ENCODE data around the gene TMEM272.

TMEM272 gene

DNA sequence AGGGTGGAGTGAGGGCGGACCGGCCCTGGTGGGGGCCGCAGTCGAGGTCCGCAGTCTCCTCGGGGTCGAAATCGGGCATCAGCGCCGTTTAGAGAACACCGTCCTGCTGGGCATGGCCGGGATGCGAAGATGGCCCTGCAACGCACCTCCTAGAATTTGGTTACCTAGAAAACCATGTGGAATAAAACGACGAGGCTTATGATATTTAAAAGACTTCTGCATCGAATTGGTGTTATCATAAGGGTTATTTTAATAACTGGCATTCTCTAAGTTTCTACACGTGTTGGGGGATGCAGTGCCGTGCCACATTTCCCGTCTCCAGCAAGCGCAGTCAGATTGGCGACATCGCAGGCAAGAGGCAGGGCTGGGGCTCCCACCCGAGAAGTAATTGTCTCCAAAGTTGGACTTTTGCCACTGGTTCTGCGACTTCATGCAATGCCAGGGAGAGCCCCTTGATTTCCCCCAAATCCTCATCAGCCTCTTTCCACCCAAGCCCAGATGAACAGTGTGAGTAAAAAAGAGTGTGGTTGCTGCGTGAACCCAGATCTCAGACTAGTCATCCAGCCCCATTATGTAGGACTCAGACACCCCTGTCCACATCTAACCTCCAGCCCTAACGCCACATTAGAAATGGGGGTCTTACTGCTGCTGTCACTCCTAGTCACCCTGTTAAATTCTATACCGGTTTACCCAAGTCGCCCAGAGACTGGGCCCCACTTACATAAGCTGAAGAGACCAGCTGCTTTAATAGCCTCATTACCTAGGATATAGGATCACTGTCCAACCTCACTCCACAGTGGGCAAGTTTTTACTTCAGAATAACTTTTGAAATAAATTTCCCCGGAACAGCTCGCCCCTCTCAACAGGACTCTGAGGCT, 40.4 kb downstream of the TMEM272 start:
- DNase-seq (ENCODE audit: low spot score), result no peak

DNA sequence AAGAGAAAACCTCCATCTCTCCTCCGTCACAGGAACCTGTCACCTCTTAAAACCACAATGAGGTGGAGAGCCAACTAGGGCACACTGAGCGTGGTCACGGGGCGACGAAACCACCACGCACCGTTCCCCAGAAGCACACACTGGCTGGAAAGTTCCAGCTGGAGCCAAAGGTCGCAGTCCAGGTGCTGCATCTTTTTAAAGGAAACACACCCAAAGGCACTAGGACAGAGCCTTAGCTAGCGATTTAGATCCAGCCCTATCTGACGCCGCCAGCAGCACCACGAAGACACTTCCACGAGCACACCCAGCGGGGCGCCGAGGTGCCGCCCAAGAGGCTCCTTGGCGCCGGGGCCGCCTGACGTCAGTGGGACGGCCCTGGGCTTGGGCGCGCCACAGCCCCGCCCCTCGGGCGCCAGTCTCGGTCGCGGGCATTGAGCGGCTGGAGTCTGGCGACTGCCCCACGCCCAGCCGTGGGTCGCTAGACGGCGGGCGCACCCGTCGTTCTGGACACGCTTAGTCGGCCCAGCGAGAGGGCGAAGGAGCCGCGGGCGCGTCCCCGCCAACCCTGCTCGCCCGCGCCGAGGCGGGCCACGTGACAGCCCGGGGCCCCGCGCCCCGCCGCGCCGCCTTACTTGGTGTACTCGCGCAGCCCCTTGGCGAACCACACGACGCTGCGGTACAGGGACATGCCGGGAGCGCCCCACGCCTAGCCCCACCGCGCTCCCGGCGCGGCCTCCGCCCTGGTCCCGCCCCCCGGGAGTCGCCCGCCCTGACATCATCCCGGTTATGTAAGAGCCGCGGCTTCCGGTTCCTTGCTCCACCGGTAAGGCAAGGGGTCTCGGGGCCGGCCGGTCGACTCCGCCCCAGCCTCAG, 41.3 kb downstream of the TMEM272 start, which contains the start of gene DHRS12:
Gene DHRS12, minus strand, starts transcription at position 742 of the 873 bp plus-strand sequence. CDS start 4,504 bp downstream, outside the sequence.
- DNase-seq (ENCODE audit: low spot score), result peak; percentile 73

DNA sequence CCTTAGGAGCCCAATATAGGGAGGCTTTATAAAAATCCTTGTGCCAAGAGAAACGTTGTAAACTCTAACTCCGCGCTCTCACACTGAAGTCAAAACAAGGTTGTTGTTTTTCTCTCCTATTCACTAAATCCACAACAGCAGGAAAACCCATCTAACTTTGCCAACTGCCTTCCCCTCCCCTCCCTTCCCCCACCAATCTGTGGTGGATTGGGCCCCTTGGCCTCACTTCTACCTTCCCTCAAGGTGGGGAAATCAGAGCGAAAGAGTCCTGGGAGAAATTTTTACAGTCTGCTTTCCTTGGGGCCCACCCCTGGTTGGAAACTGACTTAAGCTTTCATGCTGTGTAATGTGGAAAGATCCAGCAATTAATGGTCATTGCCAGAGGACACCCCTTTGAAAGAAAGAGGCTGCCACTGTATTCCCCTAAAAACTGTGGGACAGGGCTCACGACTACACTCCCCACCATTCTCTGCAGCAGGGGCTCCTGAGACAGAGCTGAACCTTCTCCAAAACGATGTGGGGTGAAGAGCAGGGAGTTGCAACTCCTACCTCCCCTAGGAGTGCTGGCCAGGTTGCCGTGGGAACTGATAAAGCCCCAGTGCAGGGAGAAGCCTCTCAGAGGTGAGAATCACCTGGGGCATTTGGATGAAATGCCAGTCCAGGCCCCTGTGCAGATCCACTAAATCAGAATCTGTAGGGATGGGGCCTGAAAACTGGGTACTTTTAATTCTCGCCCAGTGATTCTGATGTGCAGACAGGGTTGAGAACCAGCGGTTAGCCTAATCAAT, 42.2 kb downstream of the TMEM272 start:
- DNase-seq (ENCODE audit: low spot score), result no peak

DNA sequence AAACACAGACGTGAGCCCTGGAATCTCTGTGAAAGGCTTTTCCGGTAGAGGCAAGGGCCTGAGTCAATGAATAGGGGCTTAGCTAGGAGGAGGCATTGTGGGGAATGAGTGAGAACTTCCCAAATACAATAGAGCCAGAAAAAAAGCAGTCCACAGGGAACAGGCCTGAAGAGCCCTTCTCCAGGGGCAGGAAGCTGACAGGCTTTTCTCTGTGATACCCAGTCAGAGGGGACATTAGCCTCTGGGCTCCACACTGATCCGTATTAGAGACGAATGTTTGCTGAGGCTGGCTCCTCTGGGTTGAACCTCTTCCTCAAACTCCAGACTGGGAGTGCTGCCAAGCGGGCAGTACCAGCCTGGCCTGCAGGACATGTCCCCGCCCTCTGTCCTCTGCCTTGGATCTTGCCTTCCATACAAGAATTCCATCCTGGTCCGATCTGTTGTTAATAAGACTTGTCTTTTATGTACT, 43.3 kb downstream of the TMEM272 start:
- no peak for DNase-seq (ENCODE audit: low spot score)

DNA sequence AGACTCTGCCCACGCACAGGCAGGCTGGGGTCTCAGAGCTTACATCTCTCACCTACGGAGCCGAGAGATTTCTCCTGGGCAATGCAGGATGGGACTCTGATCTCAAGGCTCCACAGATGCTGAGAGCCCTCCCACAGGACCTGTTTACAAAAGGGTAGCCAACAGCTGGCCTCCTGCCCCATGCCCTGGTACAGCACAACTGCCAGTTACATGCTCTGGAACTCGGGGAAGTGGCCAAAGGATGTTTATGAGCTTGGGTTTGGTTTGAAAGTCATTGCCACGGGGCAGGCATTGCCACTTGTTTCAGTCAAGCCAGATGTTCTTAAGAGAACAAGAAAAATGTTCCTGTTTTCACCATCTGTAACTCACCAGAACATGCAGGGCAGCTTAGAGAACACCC, 44.5 kb downstream of the TMEM272 start:
- no peak for DNase-seq (ENCODE audit: low spot score)

DNA sequence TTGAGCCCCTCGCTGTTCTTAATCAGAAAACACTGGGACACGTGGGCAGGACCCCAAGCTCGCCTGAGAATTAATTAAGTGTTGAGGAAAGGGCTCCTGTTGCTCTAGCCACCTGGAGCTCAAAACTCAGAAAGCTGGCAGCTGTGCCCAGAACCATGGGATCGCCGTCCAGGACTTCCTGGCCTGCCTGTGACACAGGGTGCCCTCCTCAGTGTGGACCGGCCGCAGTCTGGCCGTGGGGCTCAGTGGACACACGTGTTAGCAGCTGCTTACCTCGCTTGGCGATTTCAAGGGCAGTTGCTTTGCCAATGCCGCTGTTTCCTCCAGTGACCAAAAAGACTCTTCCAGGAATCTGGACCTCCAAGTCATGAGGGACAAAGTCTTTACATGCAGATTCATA, 45.7 kb downstream of the TMEM272 start:
- no peak for DNase-seq (ENCODE audit: low spot score)

DNA sequence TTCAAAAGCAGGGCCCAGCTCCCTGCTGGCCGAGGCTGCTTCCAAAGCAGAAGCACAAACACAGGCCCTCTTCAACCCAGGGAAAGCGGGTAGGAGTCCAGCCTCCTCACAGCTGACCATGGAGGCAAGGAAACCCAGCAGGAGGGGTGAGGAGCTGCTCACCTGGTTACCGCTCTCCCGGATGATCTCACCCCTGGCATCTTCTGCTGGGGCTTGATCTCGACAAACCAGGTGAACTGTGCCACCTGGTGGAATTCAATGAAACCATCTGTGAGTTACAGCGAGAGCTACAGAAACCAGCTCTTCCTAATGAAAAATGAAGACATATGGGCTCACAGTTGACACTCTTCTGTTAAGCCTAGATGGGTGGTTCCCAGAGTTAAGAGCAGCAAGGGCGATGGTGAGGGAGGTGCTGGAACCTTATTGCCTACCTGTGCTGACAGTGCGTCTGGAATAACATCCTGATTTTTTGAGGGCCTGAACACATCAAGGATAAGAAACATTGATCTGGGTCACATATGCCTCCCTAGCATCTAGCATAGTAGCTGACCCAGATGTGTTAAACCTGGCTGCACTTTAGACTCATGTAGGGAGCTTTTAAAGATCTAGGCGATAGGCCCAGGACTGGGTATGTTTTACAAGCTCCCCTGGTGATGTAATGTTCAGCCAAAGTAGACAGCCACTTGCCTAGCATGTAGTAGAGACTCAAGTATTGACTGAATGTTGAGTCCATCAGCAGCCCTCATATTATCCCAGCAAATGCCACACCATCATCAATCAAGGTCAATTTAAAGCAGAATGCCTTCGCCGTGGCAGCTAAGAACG, 47.1 kb downstream of the TMEM272 start:
- DNase-seq (ENCODE audit: low spot score), result peak; percentile 54

DNA sequence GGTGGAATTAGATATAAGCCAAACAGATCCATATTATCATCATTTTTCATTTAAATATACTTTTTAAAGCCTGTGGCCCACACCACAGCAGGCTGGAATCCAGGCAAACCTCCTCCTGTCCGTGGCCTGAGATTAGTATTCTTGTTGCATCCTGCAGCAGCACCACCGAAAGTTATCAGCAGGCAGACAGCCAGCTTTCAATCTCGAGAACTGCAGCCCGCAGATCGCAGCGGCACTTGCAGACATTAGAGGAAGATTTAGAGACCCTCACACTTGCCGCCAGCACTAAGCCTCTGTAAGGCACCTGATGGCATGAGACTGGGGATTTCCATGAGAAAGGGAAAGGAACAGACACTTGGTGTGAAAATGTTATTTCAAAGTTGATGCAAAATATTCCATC, 48.4 kb downstream of the TMEM272 start:
- no peak for DNase-seq (ENCODE audit: low spot score)

DNA sequence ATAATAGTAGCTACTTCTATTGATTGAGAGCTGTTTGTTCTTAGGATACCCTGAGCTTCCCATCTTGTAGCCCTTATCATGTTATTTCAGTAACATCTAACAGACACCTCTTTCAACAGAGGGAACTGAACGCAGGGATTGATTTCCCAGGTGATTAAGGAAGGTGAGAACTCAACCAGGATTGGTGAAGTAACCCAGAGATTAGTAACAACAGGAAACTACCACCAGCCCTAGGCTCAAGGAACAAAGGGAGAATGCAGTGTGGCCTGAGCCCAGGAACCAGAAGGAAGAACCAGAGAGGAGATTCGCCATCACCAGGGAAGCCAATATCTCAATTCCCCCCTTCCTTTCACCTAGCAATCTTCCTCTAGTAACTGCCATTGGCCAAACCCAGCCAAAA, 49.6 kb downstream of the TMEM272 start:
- DNase-seq (ENCODE audit: low spot score), result no peak

DNA sequence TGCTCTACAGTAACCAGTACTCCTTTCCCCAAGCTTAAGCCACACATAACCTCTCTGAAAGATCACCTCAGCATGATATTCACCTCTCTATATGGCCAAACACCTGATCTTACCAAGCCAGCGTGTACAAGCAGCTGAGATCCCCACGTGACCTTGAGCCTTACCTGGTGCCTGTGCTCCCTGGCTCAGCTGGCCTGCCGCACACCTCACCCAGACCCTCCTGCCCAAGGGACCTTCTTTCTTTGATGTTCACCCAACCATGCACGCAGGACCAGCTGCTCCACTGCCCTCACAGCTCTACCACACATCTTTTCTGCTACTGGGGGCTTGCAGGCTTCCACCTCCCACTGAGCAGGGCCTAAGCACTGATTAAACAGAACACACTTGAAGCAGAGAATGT, 50.0 kb downstream of the TMEM272 start:
- DNase-seq (ENCODE audit: low spot score), result no peak

DNA sequence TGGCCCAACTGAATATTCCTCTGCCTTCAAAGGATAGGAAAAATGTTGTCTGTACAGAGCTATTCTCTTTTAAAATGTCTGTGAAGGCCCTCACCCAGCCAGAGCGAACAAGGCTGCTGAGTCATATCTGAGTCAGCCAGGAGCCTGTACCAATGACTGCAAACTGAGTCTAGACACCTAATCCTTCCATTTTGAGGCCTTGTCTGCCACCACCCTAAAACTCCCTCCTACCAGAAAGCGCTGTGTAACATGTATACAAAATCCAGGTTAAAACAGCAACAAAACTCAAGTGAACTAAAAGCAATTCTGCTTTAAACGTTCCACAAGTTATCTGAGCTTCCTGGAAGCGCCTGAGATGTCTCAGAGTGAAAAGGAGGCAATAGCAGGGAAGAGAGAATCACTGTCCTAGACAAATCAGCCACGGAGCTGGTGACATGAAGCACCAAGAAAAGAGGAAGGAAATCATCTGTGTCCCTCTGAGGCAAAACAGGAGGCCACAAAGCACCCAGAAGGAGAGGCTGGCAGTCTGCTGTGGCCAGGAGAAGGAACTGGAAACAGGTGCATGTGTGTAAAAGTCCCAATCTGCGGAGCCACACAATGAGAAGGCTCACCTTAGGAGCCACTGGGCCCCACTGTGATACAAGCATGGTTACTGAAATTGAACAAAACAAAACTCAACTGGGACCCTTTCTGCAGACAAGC, 51.3 kb downstream of the TMEM272 start:
- DNase-seq (ENCODE audit: low spot score), result no peak

DNA sequence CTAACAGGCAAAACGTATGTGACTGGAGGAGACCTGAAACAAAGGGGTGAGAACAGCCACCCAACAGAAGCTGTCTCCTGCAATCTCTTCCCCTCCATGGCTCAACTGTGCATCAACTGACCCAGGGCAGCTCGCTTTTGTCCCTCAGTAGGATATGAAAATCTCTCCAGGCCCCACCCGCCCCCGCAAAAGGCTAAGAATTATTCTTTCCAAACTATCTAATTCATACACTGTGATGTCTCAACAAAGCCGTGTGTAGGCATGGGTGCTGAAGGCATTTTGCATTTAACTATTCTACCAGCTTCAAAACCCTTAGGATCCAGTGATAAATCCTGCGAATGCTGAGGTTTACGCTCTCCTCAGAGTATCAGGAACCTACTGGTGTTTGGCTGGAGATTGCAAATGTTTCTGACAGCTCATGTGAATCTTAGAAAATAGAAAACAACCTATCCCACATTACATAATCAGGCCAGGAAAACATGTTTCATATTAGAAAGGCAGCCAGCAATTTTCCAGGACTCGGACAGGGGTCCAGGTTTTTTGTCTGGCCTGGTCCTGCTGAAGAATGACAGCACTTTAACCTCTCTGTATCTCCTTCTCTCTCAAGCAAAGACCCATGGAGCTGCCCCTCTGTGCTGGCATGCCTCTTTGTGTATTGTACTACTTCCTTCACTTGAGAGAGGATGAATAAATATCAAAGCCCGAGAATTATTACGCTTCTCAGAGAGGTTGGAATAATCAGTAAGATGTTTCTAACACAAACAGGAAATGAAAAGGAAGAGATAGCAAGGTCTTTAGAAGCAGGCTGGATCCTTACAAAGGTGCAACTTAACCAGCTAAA, 58.3 kb downstream of the TMEM272 start:
- no peak for DNase-seq (ENCODE audit: low spot score)

DNA sequence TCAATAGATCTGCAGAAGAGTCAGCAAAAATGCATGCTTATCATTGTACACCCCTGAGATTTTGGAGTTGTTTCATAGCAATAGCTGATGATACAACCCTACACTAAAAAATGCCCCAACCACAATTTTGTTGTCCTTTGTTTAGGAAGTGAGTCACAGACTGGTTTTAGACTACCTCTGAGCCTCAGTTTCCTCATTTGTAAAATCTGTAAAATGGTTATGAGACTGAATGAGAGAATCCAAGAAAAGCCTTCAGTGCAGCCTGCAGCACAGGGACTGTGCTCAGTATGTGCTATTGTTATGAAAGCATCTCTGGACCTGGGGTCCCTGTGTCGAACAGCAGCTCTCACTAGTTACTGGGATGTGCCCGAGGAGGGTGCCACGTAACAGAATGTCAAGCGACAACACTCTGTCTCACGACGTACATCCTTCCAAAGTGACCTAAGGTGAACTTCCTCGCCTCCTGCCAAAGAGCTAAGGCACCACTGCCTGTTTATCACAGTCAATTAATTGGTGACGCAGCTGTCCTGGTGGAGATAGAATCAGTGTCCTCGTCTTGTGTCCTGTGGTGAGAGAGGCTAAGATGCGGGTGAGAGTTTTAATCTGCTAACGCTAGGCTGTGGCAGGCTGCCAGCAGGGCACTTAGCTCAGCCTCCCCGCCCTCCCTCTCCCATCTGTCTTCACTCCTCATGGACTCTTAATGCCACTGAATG, 59.1 kb downstream of the TMEM272 start:
- no peak for DNase-seq (ENCODE audit: low spot score)

DNA sequence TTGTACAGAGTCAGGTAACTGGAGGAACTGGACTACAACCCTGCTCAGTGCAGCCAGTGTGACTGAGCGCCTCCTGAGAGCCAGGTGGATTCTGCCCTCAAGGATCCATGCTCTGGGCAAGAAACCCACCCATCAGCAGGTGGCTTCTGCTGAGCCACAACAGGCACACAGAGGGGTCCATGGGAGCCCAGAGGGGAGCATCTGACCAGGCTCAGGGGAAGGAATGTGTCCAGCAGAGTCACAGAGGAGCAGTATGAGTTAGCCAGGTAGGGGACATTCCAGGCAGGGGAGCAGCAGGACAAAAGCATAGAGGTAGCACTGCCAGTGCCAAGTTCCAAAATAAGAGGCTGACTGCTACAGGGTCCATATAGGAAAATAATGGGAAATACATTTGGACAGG, 60.9 kb downstream of the TMEM272 start:
- no peak for DNase-seq (ENCODE audit: low spot score)

DNA sequence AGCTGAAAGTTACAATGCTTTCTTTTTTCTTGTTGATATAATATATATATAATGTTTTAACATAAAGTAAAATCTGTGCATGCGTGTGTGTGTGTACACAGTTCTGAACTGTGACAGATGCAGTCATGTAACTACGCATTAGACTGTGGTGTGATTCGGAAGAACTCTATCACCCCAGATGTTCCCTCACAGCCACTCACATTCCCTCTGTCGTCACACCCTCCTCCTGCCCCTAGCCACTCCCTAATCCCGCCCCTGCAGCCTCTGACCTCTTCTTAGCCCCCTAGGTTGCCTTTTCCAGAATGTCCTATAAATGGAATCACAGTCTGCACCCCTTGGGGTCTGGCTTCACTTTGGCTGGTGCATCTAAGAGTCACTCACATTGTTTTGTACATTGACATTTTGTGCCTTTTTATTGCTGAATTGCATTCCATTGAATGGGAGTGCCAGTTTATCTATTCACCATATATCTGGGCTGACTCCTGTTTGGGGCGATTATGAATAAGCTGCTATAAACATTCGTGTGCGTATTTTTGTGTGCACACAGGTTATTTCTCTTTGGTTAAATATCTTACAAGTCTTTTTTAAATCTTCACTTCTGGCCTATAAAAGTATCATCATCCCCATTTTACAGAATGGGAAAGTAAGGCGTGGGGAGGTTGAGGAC, 61.4 kb downstream of the TMEM272 start:
- DNase-seq (ENCODE audit: low spot score), result no peak

DNA sequence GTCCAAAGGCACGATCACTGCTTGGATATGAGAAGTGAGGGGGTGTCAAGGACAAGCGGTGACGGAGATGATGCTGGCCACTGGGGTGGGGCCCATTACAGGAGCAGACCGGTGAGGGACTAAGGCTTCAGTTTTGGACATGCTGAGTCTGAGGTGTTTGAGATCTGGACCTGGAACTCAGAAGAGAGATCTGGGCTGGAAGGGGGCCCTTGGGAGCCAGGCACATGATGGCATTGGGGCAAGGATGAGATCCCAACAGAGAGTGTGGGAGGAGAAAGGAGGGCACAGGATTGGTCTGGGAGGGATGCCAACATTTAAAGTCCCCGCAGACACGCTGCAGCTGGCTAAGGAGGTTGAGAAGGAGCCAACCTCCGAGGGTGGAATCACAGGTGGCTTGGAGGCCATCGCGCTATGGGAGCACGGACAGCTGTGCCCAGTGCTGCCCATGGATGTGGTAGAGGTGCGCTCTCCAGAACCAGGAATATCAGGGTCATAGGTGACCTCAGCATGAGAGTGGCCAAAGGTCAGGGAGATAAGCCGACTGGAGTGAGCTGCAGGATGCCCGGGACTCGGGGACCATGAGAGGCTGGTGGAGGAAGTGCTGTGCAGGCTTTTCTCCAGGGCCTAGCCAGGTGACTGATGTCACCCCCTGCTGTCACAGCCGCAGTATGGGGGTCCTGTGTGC, 62.8 kb downstream of the TMEM272 start:
- no peak for DNase-seq (ENCODE audit: low spot score)

DNA sequence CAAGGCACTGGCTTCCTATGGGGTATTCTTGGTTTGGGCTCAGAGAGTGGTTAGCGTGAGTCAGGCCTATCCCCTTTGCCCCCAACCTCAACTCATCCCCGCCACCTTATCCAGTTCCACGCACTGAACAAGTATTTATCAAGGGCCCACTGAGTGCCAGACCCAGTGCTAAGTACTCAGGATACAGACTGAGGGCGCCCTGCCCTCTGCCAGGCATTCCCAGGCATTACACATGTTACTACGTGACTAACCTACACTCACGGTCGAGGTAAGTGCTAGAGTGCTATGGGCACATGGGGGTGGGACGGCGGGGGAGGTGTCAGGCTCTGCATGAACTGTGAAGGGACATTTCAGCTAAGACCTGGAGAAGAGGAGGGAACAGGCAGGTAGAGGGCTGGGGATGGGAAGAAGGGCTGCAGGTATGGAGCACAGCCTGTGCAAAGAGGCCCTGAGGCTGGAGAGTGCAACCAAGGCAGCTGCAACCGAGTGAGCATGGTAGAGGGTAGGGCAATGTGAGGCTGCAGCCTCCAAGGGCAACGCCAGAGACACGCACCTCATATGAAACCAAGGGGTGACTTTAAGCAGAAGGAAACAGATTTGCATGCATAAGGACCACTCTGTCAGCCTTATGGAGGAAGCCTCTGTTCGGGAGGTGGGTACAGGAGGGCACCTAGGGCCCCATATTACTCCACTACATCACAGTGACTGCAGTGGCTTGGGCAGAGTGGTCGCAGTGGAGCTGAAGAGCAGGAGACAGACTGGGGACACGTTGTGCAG, 63.5 kb downstream of the TMEM272 start:
- no peak for DNase-seq (ENCODE audit: low spot score)

Data from HuH-7.5 (cell line).